ENCODE results near the gene SCAMP3. TPM values are rescaled to one million over a fixed set of nuclear protein-coding genes. Genes with fewer than 3 reads are reported as not detected.
A peak's percentile ranks its signal among the peaks of the same experiment; 100 is the strongest.
"Not testable (repeated sequence)": the region's sequence is repeated elsewhere in the genome, so short reads cannot be mapped to it uniquely, and the experiment has no call there.

SCAMP3 gene
- total RNA-seq, 2 donors from 2014 or later: 43.1 to 53.2 TPM

- ATAC-seq: no peak
Observed at GRCh38 chr1:155263067-155263466, 907 bp upstream of the SCAMP3 start.

GRCh38 chr1:155261493-155261851 is 688 bp downstream of the SCAMP3 start:
- no peak for DNase-seq
- no peak for ATAC-seq
- intact Hi-C loops (cut with DNase I, micrococcal nuclease): loop anchor here in 1 of 2 donors (10.0 kb wide), 1 partner anchor 63 kb away; the partner anchor contains the start of gene RUSC1

More at GRCh38 chr1:155263067-155263466, 907 bp upstream of the SCAMP3 start:
- intact Hi-C loops (cut with DNase I, micrococcal nuclease): loop anchor here in 1 of 2 donors (10.0 kb wide), 1 partner anchor 62 kb away; the partner anchor contains the start of gene RUSC1
- DNase-seq: no peak

GRCh38 chr1:155260276-155260675 is 1.9 kb downstream of the SCAMP3 start:
- no peak for ATAC-seq
- DNase-seq: no peak
- intact Hi-C loops (cut with DNase I, micrococcal nuclease): loop anchor here in 1 of 2 donors (10.0 kb wide), 1 partner anchor 65 kb away; the partner anchor contains the start of gene RUSC1

- intact Hi-C loops (cut with DNase I, micrococcal nuclease): no loop called here
- ATAC-seq: no peak
Observed at GRCh38 chr1:155256058-155256852, 5.9 kb downstream of the SCAMP3 start.

GRCh38 chr1:155255243-155256007 is 6.7 kb downstream of the SCAMP3 start, which contains the start of gene ENTREP3:
TSS of gene ENTREP3 (minus strand) at chr1:155255483. CDS start at chr1:155254877, 606 bp downstream.
- intact Hi-C loops (cut with DNase I, micrococcal nuclease): loop anchor here in 1 of 2 donors (1.0 kb wide), 1 partner anchor 68 kb away; no protein-coding TSS in a partner anchor
- ATAC-seq (peak; percentile 88), DNase-seq (peak; percentile 91 to 92)

More at GRCh38 chr1:155256058-155256852, 5.9 kb downstream of the SCAMP3 start:
- DNase-seq: no peak

GRCh38 chr1:155254714-155255242 is 7.4 kb downstream of the SCAMP3 start:
- DNase-seq (peak; percentile 41 to 46), ATAC-seq (peak; percentile 9)
- intact Hi-C loops (cut with DNase I, micrococcal nuclease): loop anchor here in 1 of 2 donors (1.0 kb wide), 1 partner anchor 69 kb away; no protein-coding TSS in a partner anchor

GRCh38 chr1:155254228-155254713 is 7.9 kb downstream of the SCAMP3 start:
- intact Hi-C loops (cut with DNase I, micrococcal nuclease): no loop called here
- DNase-seq: peak in 1 of 2 donors; percentile 39
- no peak for ATAC-seq

GRCh38 chr1:155253797-155254196 is 8.4 kb downstream of the SCAMP3 start:
- DNase-seq (no peak), ATAC-seq (no peak)
- intact Hi-C loops (cut with DNase I, micrococcal nuclease): no loop called here

- ATAC-seq: no peak
- no peak for DNase-seq
- intact Hi-C loops (cut with DNase I, micrococcal nuclease): no loop called here
Observed at GRCh38 chr1:155253208-155253607, 9.0 kb downstream of the SCAMP3 start.

- no peak for ATAC-seq
- intact Hi-C loops (cut with DNase I, micrococcal nuclease): no loop called here
- no peak for DNase-seq
Observed at GRCh38 chr1:155251566-155251965, 10.6 kb downstream of the SCAMP3 start.

- ATAC-seq (peak; percentile 68), DNase-seq (peak; percentile 91 to 96)
- intact Hi-C loops (cut with DNase I, micrococcal nuclease): no loop called here
Observed at GRCh38 chr1:155250633-155251449, 11.3 kb downstream of the SCAMP3 start.

- intact Hi-C loops (cut with DNase I, micrococcal nuclease): no loop called here
- no peak for DNase-seq
- no peak for ATAC-seq
Observed at GRCh38 chr1:155250246-155250632, 11.9 kb downstream of the SCAMP3 start.

GRCh38 chr1:155247667-155248553 is 14.2 kb downstream of the SCAMP3 start:
- ATAC-seq (no peak), DNase-seq (no peak)
- intact Hi-C loops (cut with DNase I, micrococcal nuclease): no loop called here

- ATAC-seq; DNase-seq; intact Hi-C loops (cut with DNase I, micrococcal nuclease): not testable (repeated sequence)
Observed at GRCh38 chr1:155246796-155247195, 15.4 kb downstream of the SCAMP3 start.

- intact Hi-C loops (cut with DNase I, micrococcal nuclease): no loop called here
- DNase-seq: no peak
- ATAC-seq: no peak
Observed at GRCh38 chr1:155245163-155245524, 17.0 kb downstream of the SCAMP3 start.

- peak; percentile 95 to 98 for DNase-seq
- ATAC-seq: peak; percentile 82
- intact Hi-C loops (cut with DNase I, micrococcal nuclease): no loop called here
Observed at GRCh38 chr1:155244368-155245162, 17.6 kb downstream of the SCAMP3 start.
